IPS-NIHi11 (cell line): ENCODE measurements around the gene SLC32A1.

Experiments
- DNase-seq: peaks from one replicate; pipeline ENCODE4 v3.0.0; 2012; ENCODE audit warnings: mixed read lengths, low spot score

The SLC32A1 gene

GRCh38 chr20:38725148-38725901, 1.0 kb downstream of the SLC32A1 start:
- DNase-seq = peak; percentile 75

GRCh38 chr20:38725931-38726803, 1.9 kb downstream of the SLC32A1 start:
- peak; percentile 84 for DNase-seq

- peak; percentile 81 for DNase-seq
Measured at GRCh38 chr20:38726804-38727606, 2.7 kb downstream of the SLC32A1 start.

GRCh38 chr20:38727607-38728190, 3.4 kb downstream of the SLC32A1 start:
- no peak for DNase-seq

GRCh38 chr20:38728191-38728781, 4.0 kb downstream of the SLC32A1 start:
- no peak for DNase-seq

- DNase-seq = peak; percentile 64
Measured at GRCh38 chr20:38728911-38729642, 4.8 kb downstream of the SLC32A1 start.

- DNase-seq = no peak
Measured at GRCh38 chr20:38729767-38730166, 5.5 kb downstream of the SLC32A1 start.

GRCh38 chr20:38730167-38730988, 6.1 kb downstream of the SLC32A1 start:
- DNase-seq = no peak

- DNase-seq = peak; percentile 86
Measured at GRCh38 chr20:38730989-38731737, 6.9 kb downstream of the SLC32A1 start.

- no peak for DNase-seq
Measured at GRCh38 chr20:38731738-38732113, 7.4 kb downstream of the SLC32A1 start.

- DNase-seq = no peak
Measured at GRCh38 chr20:38732981-38733380, 8.7 kb downstream of the SLC32A1 start.

GRCh38 chr20:38735172-38735571, 10.9 kb downstream of the SLC32A1 start:
- DNase-seq = no peak

GRCh38 chr20:38737887-38738286, 13.6 kb downstream of the SLC32A1 start:
- DNase-seq = no peak

GRCh38 chr20:38745757-38746156, 21.5 kb downstream of the SLC32A1 start:
- DNase-seq = no peak

GRCh38 chr20:38747495-38748096, 23.3 kb downstream of the SLC32A1 start:
- DNase-seq = peak; percentile 97

- DNase-seq = peak; percentile 91
Measured at GRCh38 chr20:38748097-38748860, 24.0 kb downstream of the SLC32A1 start, which contains the start of gene ACTR5. Gene ACTR5, plus strand, starts transcription at chr20:38748460. Its CDS starts 19 bp downstream, at chr20:38748479.

- peak; percentile 79 for DNase-seq
Measured at GRCh38 chr20:38748861-38749149, 24.5 kb downstream of the SLC32A1 start.

- no peak for DNase-seq
Measured at GRCh38 chr20:38751360-38751976, 27.2 kb downstream of the SLC32A1 start.
